Posterior cingulate gyrus (tissue), 11 donors: Measurements from ENCODE around the gene HADHA.

Experiments used
- DNase-seq, 10 donors: peaks; one replicate each; pipeline versions ENCODE4 v3.0.0 to v3.0.0-alpha.2; 2020 to 2021; ENCODE audit warnings: mixed read lengths in 3 of 10
- intact Hi-C: fragments of 100-400 bp; cut with DNase I; formaldehyde crosslinking; loops from one replicate; pipeline ENCODE4 v1.15.1; 2023

HADHA gene

GRCh38 chr2:26246818-26247217 is 2.4 kb upstream of the HADHA start:
- DNase-seq: no peak

DNA sequence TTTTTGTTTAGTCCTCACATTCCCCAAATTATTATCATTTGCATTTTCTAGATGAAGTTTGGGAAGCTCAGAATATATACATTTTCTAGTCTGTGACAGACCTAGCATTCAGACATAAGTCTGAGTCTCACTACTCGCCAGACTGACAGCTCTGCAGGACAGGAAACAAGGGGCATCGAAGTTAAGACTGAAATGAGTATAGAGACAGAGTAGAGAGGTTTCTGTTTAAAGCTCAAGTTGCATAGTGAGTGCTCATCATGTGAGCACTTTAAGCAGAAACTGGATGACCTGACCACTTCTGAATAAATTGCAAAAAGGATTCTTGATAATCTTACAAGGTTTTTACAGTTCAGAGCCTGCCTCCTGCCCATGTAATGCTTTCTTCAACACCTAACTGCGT is 1.4 kb upstream of the HADHA start:
- no peak for DNase-seq
- intact Hi-C loops: loop anchor here (2.0 to 10.0 kb wide), 2 partner anchors 51 to 101 kb away; partner anchors contain the start of genes ADGRF3 and SELENOI

More at GRCh38 chr2:26246818-26247217, 2.4 kb upstream of the HADHA start:
- intact Hi-C loops: loop anchor here (10.0 kb wide), 1 partner anchor 52 kb away; no protein-coding TSS in a partner anchor

DNA sequence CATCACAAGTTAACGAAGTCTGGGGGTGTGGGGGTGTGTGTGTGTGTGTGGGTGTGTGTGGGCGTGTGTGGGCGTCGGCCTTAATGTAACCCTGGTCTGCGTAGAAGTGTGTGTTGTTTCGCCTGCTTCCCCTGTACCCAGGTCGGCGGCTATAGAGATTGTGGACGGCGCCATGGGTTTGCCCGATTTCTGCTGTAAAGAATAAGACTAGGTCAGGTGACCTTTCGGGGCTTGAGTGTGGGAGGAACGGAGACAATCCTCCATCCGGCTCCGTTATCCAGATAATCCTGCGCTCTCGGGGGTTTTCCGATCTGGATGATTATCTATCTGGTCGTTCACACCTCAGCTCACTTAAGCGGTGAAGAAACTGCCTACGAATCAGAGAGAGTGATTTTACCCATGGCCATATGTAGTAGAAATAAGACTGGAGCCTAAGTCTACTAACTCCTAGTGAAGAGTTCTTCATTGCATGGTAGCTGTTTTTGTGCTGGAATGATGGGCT is 850 bp upstream of the HADHA start:
- peak in 6 of 10 donors; percentile 12 to 87 (median 28) for DNase-seq
- intact Hi-C loops: loop anchor here (2.0 to 10.0 kb wide), 2 partner anchors 50 to 102 kb away; partner anchors contain the start of genes ADGRF3 and SELENOI

DNA sequence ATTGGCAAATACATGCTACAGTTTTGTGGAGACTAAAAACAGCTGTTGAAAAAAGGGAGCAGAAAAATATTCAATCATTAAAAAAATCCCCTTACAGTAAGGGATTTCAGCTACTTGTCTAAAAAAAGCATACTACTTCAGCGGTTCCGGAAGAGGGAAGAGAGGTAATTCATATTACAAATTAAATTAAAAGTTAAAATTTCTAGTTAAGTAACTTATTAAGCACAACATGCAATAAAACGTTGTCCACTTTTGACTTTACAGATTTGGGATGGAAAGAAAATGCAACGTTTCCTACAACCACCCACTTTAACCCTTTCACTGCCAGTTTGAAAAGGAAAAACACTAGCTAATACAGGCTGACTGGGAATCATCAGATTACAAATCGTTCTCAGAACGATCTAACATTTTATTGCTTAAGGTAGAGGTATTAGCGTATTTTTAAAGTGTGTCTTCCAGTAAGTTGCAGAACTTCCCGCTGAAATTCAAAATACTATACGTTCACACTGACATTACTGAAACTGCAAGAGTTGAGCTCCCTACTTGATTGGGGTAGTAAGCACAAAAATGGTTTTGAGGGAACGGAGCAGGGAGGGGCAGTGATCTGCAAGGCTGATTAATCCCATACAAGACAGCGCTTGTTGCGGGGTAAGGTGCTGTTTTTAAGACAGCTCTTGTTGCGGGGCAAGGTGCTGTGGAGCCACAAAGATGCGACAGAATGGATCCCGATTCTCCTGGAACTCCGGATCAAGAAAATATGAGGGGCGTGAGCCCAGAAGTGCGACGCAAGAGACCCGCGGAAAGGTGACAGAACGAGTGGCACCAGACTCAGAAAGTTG is 743 bp downstream of the HADHA start:
- intact Hi-C loops: loop anchor here (2.0 to 10.0 kb wide), 3 partner anchors 49 to 103 kb away; partner anchors contain the start of genes ADGRF3 and SELENOI
- DNase-seq: peak in 1 of 10 donors; percentile 33

DNA sequence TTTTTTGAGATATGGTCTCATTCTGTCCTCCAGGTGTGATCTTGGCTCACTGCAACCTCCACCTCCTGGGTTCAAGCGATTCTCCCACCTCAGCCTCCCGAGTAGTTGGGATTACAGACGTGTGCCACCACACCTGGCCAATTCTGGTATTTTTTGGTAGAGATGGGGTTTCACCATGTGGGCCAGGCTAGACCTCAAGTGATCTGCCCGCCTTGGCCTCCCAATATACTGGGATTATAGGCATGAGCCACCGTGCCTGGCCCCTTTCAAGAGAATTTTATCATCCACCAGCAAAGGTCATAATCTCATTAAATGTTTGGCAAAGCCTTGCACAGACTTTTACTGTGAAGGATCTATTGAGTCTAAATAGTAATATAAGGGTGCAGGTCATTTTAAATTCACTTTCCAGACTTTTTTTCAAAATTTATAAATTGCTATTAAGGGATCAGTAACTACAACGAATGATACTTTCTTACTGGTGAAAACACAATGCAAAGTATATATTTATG is 2.5 kb downstream of the HADHA start:
- intact Hi-C loops: loop anchor here (5.0 to 10.0 kb wide), 2 partner anchors 47 to 90 kb away; no protein-coding TSS in a partner anchor
- DNase-seq: no peak

- DNase-seq: no peak
These were observed 6.0 kb downstream of the HADHA start for GRCh38 chr2:26238311-26238958.

GRCh38 chr2:26237868-26238267 is 6.6 kb downstream of the HADHA start:
- intact Hi-C loops: no loop called here
- DNase-seq: no peak

More at GRCh38 chr2:26238311-26238958, 6.0 kb downstream of the HADHA start:
- intact Hi-C loops: no loop called here

GRCh38 chr2:26235089-26235488 is 9.3 kb downstream of the HADHA start:
- DNase-seq: no peak
- intact Hi-C loops: no loop called here

- DNase-seq: no peak
- intact Hi-C loops: no loop called here
These were observed 13.6 kb downstream of the HADHA start for GRCh38 chr2:26230806-26231205.

DNA sequence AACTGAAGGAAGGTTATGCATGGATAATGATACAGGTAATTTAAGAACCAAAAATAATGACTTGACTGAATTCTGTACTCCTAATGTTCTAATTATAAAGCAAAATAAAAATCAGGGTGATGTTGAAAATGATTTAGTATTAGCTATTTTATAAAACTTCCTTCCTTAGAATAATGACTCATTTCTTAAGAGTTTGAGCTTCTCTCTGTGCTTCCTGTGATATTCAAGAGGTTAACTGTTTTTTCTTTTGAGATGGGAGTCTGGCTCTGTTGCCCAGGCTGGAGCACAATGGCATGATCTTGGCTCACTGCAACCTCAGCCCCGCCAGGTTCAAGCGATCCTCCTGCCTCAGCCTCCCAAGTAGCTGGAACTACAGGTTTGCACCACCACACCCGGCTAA is 14.8 kb downstream of the HADHA start:
- intact Hi-C loops: no loop called here
- no peak for DNase-seq

DNA sequence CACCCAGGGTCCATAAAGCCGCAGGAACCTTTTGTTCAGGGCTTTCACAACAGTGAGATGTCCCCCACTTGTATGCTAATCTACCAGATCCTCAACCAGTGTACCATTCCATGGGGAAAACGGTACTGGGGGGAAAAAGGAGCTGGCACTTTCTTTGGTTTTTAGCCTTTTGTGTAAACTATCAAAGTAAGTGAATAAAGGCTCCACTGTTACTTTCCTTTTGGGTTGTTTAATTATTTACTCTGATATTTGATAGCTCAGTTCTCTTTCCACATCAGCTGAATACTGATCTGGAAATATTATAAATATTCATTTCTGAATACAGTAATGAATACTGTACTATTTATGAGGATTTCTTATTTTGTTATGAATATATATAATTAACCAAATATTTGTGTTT is 20.3 kb downstream of the HADHA start:
- no peak for DNase-seq
- intact Hi-C loops: no loop called here

- intact Hi-C loops: no loop called here
- DNase-seq: no peak
These were observed 21.4 kb downstream of the HADHA start for GRCh38 chr2:26223018-26223417.

GRCh38 chr2:26217720-26218119 is 26.7 kb downstream of the HADHA start:
- intact Hi-C loops: no loop called here
- no peak for DNase-seq

DNA sequence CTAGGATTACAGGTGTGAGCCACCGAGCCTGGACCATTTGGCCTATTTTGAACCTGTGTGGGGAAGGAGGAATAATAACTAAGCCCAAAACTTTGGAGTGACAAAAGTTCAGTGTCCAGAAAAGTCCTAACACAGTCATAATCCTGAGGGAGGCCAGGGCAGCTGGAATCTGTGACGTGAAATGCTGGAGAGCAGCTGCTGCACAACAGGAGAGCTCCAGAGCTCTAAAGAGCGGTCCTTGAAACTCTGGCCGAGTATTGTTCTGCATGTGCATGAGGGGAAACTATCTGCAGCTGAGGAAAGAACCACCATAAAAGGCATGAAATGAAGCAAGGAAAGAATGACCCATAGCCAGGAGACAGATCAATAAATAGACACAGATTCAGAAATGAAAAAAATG is 27.8 kb downstream of the HADHA start:
- no peak for DNase-seq
- intact Hi-C loops: no loop called here

GRCh38 chr2:26215833-26216232 is 28.6 kb downstream of the HADHA start:
- intact Hi-C loops: no loop called here
- no peak for DNase-seq

DNA sequence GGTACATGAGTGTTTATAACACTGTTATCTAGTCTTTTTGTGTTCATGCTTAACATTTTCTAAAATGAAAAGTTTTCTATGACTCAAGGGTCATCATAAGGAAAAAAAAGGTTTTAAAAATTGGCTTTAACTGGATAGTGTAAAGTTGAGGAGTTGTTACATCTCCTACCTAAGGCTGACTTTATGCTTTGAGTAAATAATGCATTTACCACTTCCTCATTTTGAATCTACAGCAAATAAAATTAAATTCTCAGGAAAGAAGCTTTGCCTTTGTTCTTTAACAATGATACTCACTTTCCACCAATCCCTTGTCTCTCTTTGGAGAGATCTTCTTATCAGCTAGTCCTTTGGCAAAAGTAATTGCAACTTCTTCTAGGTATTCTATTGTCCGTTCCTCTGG is 29.7 kb downstream of the HADHA start:
- DNase-seq: no peak
- intact Hi-C loops: no loop called here

DNA sequence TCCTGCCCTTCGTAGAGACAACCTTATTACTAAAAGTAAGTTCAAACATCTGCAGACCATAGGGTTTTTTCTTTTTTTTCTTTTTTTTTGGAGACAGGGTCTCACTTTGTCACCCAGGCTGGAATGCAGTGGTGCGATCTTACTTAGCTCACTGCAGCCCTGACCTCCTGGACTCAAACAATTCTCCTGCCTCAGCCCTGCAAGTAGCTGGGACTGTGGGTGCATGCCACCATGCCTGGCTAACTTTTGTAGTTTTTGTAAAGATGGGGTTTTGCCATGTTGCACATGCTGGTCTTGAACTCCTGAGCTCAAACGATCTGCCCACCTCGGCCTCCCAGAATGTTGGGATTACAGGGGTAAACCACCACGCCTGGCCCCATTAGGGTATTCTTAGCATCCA is 32.4 kb downstream of the HADHA start:
- DNase-seq: no peak
- intact Hi-C loops: no loop called here

DNA sequence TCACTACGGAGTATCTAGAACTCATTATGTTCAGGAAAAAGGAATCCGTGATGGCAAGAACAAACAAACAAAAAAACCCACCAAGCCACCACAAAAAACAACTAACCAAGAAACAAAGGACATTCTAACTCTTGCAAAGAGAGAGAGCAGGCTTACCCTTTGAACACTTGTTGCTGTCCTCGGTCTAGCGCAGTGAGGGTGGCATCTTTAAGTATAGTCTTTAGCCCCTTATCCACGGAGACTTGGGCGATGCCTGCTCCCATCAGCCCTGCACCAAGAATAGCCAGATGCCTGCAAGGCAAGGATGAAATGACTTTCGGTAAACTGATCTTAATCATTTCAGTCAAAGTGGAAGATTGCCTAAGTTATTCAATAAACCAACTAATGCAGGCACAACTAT is 40.5 kb downstream of the HADHA start:
- intact Hi-C loops: no loop called here

GRCh38 chr2:26202981-26203490 is 41.4 kb downstream of the HADHA start:
- DNase-seq: no peak
- intact Hi-C loops: no loop called here

More for the DNA sequence above, 40.5 kb downstream of the HADHA start:
- no peak for DNase-seq

DNA sequence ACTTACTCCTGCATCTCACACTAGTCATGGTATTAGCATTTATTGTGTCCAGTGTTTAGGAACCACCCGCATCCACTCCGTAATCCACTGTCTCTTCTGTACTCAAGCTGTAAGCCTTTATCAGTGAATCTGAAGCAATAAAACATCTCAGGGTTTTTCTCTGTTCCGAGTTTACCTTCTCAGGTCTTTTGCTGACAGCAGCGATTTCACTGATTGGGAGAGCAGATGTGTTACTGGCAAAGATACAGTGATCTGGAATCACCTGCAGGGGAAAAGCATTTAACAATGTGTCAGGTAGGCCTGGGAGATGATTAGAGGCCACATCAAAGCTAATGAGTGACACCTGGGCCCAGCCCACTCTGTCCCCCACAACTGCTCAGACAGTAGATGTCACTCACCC is 46.9 kb downstream of the HADHA start:
- DNase-seq: no peak
- intact Hi-C loops: loop anchor here (10.0 kb wide), 1 partner anchor 47 kb away; the partner anchor contains the start of genes HADHA and HADHB
